Body of pancreas (tissue), 4 donors: ENCODE measurements around the gene TST. TPM values are rescaled to one million over a fixed set of nuclear protein-coding genes. Genes with fewer than 3 reads are reported as not detected.

Source experiments
- ATAC-seq: fragments of 150-250 bp; one replicate; pipeline ENCODE4 v1.9.1; 2016
- DNase-seq, 4 donors: peaks; one replicate each; pipeline ENCODE4 v3.0.0-alpha.2; 2019
- H3K27ac ChIP-seq, 4 donors: fragments of 200-600 bp; sonication (generic); 1 replicate in 3 of 4; 2 replicates in 1 of 4; pipeline versions ENCODE4 v1.5.1 to v1.6.1; 2016 to 2019; ENCODE audit warnings: mild to moderate bottlenecking in 1 of 4, mixed read lengths in 1 of 4, moderate library complexity in 1 of 4
- H3K27me3 ChIP-seq, 2 donors: fragments of 200-600 bp; sonication (generic); one replicate each; pipeline ENCODE4 v1.6.0; 2016; ENCODE audit warnings: mild to moderate bottlenecking in 1 of 2
- H3K36me3 ChIP-seq, 2 donors: fragments of 200-600 bp; sonication (generic); replicated peaks in 1 of 2; 2 replicates each; pipeline ENCODE4 v1.5.1; 2016; ENCODE audit warnings: low read depth in 2 of 2; ENCODE audit not compliant: insufficient read depth in 1 of 2
- H3K4me1 ChIP-seq: fragments of 200-600 bp; sonication (generic); one replicate; pipeline ENCODE4 v1.6.0; 2016
- H3K4me3 ChIP-seq, 2 donors: fragments of 200-600 bp; sonication (generic); 1 replicate in 1 of 2; 2 replicates in 1 of 2; pipeline ENCODE4 v1.5.1; 2016 to 2019
- H3K9me3 ChIP-seq, 3 donors: fragments of 200-600 bp; sonication (generic); 1 replicate in 2 of 3; 2 replicates in 1 of 3; pipeline ENCODE4 v1.5.1; 2016
- POLR2A ChIP-seq, 3 donors: fragments of 450-650 bp; IDR thresholded peaks; one replicate each; pipeline ENCODE4 v1.6.1; 2016; ENCODE audit warnings: antibody characterized with exemption in 3 of 3, mild to moderate bottlenecking in 2 of 3
- WGBS, 2 donors: methylation state at CpG; one replicate each; pipeline ENCODE4 v1.1.5; 2017; 5-methylcytosine and 5-hydroxymethylcytosine counted together
- intact Hi-C: fragments of 100-400 bp; cut with DNase I; formaldehyde crosslinking; loops from one replicate; pipeline ENCODE4 v1.15.1; 2023
- total RNA-seq, 2 donors: library from RNA; depleted of rRNA; stranded (reverse); fragments of >200 nt; gene quantifications; one replicate each; pipeline ENCODE4 v1.1.0, GENCODE V29; 2016
- TF ChIP-seq, protein P1 (sequence below), 7 experiments: fragments of 450-650 bp in 4 of 7; fragments of 200-600 bp in 3 of 7; sonication (generic) in 3 of 7; IDR thresholded peaks; one replicate each; pipeline ENCODE4 v1.5.1; 2016 to 2019; ENCODE audit warnings: antibody characterized with exemption in 7 of 7

The TST gene
- total RNA-seq, 2 donors from 2014 or later: 73.8 to 91.1 TPM

DNA sequence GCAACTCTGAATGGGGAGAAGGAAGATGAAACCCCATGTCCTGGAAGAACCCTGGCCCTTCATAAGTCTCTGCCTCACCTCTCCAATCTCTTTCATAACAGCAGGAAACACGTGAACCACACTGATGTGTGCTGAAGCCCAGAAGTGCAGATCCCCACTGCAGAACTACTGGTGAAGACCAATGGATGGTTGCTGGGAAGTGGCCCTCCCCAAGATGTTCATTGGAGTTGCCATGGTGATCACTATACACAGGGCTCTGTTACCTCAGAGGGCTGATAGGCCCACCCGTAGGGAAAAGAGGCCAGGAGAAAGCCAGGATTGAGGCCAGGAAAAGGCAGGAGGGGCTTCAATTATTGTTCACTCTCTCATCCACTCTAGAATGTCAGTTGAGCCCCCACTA, 11.6 kb downstream of the TST start:
- ATAC-seq: no peak

GRCh38 chr22:37002633-37003032, 16.6 kb downstream of the TST start:
- H3K9me3 ChIP-seq: no peaks in the 10 kb centered on the region
- no peak for DNase-seq
- WGBS, 2 donors: 85 to 89% methylated on average over 7 of the region's 7 CpGs

More for the DNA sequence above, 11.6 kb downstream of the TST start:
- intact Hi-C loops: no loop called here
- Histone ChIP-seq H3K4me3 (no peak overlapping the region), H3K9me3 (no peaks in the 10 kb centered on the region), H3K4me1 (peaks cover 20% of the 10 kb centered on the region), H3K36me3 (no peaks in the 10 kb centered on the region), H3K27ac (no peak overlapping the region), H3K27me3 (no peaks in the 10 kb centered on the region)
- WGBS, 2 donors: 51 to 61% methylated on average over 2 of the region's 2 CpGs
- no peak for DNase-seq
- no peak for TF ChIP-seq POLR2A (IDR thresholded peaks at IDR 0.05)
- TF ChIP-seq, protein P1, sequence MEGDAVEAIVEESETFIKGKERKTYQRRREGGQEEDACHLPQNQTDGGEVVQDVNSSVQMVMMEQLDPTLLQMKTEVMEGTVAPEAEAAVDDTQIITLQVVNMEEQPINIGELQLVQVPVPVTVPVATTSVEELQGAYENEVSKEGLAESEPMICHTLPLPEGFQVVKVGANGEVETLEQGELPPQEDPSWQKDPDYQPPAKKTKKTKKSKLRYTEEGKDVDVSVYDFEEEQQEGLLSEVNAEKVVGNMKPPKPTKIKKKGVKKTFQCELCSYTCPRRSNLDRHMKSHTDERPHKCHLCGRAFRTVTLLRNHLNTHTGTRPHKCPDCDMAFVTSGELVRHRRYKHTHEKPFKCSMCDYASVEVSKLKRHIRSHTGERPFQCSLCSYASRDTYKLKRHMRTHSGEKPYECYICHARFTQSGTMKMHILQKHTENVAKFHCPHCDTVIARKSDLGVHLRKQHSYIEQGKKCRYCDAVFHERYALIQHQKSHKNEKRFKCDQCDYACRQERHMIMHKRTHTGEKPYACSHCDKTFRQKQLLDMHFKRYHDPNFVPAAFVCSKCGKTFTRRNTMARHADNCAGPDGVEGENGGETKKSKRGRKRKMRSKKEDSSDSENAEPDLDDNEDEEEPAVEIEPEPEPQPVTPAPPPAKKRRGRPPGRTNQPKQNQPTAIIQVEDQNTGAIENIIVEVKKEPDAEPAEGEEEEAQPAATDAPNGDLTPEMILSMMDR (IDR thresholded peaks at IDR 0.05): no peak

DNA sequence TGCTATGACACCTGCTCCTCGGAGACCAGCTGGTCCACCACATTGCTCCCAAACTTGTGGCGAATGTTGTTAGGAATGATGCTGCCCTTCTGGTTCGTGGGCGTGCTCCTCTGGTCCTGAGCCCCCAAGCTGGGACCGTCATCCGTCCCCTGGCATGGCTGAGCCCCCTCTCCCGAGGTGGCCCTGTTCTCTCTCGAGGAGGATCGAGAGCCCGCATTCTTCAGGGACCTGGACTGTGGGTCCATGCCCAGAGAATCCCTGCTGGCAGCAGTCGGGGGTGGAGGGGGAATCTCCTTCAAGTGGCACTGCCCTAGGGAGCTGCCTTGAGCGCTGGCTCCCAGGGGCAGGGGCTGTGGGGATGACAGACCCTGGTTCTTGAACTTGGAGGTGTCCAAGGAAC, 17.4 kb downstream of the TST start:
- WGBS, 2 donors: 68 to 80% methylated on average over 9 to 12 of the region's 12 CpGs
- TF ChIP-seq POLR2A (IDR thresholded peaks at IDR 0.05): no peak
- TF ChIP-seq, protein P1 (IDR thresholded peaks at IDR 0.05): no peak
- Histone ChIP-seq H3K36me3 (no peaks in the 10 kb centered on the region), H3K9me3 (no peaks in the 10 kb centered on the region), H3K4me3 (no peak overlapping the region), H3K27ac (no peak overlapping the region), H3K27me3 (no peaks in the 10 kb centered on the region), H3K4me1 (no peaks in the 10 kb centered on the region)
- intact Hi-C loops: no loop called here
- DNase-seq: no peak
- no peak for ATAC-seq

More at GRCh38 chr22:37002633-37003032, 16.6 kb downstream of the TST start:
- ATAC-seq: no peak
- no peaks in the 10 kb centered on the region for H3K27me3 ChIP-seq
- H3K27ac ChIP-seq: no peak overlapping the region
- H3K4me3 ChIP-seq: no peak overlapping the region
- TF ChIP-seq, protein P1 (IDR thresholded peaks at IDR 0.05): no peak
- TF ChIP-seq POLR2A (IDR thresholded peaks at IDR 0.05): no peak
- intact Hi-C loops: no loop called here
- no peaks in the 10 kb centered on the region for H3K36me3 ChIP-seq
- no peaks in the 10 kb centered on the region for H3K4me1 ChIP-seq

DNA sequence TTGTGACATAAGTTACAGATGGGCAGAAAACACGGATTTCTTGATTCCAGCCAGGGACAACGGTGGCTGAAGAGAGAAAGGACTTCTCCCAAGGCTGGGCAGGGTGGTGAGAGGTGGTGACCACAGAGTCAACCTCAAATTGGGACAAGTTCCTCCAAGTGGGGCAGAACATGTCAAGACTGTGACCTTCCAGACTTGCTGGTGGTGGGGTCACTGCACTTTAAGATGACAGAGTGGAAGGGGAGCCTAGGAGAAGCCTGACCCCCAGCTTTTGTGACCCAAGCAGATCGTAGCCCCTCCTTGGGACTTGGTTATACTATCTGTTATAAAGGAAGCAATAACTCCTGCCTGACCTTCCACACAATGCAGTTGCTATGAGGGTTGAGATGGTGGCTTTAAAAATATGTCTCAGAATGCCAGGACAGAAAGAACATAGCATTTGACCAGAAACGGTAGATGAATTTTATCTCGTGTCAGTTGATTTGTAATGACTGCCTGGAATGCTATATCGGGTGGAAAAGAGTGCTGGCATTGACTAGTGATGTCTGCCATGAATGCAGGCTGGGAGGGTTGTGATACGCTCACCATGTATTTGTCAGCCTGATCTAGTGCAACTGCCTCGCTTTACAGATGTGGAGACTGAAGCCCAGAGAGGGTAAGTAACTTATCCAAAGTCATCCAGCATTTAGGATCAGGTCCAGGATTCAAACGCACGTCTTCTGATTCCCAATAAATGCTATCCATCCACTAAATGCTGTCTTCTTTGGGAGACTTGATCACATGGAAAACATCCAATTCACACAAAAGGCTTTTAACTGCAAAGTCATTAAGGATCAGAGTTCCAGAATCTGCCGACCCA, 18.3 kb downstream of the TST start:
- DNase-seq (no peak), ATAC-seq (no peak)
- H3K9me3 ChIP-seq: no peaks in the 10 kb centered on the region
- TF ChIP-seq, protein P1 (IDR thresholded peaks at IDR 0.05): no peak
- no peak for TF ChIP-seq POLR2A (IDR thresholded peaks at IDR 0.05)
- intact Hi-C loops: no loop called here
- H3K27ac ChIP-seq: no peak overlapping the region
- no peaks in the 10 kb centered on the region for H3K36me3 ChIP-seq
- 58 to 69% methylated on average over 11 of the region's 11 CpGs for WGBS, 2 donors
- H3K27me3 ChIP-seq: no peaks in the 10 kb centered on the region
- H3K4me3 ChIP-seq: no peak overlapping the region
- no peaks in the 10 kb centered on the region for H3K4me1 ChIP-seq

DNA sequence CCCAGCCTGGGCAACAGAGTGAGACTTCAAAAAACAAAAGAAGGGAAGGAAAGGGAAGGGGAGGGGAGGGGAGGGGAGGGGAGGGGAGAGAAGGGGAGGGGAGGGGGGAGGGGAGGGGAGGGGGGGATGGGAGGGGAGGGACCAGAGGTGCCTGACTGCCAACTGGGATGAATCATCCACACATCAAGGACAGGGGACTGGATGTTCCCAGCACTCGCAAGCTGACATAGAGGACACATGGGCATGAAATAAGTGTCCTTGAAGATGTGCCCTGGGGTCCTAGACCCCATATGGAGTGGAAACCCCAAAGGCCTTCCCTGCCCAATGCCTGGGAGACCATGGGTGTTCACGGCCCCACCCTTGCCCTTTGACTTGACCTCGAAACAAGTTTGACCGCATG, 19.8 kb downstream of the TST start:
- DNase-seq: peak in 1 of 4 donors; percentile 61
- intact Hi-C loops: no loop called here
- TF ChIP-seq POLR2A (IDR thresholded peaks at IDR 0.05): no peak
- TF ChIP-seq, protein P1 (IDR thresholded peaks at IDR 0.05): no peak
- no peaks in the 10 kb centered on the region for H3K36me3 ChIP-seq
- no peaks in the 10 kb centered on the region for H3K9me3 ChIP-seq
- no peak overlapping the region for H3K4me3 ChIP-seq
- H3K27me3 ChIP-seq: no peaks in the 10 kb centered on the region
- H3K27ac ChIP-seq: no peak overlapping the region
- H3K4me1 ChIP-seq: no peaks in the 10 kb centered on the region
- WGBS, 2 donors: 52 to 76% methylated on average over 4 of the region's 4 CpGs
- no peak for ATAC-seq
